Esophagus muscularis mucosa (tissue), 4 donors: ENCODE data around the gene EBF4.

Source experiments
- CTCF ChIP-seq, 3 experiments: fragments of 200-600 bp in 2 of 3; fragments of 450-650 bp in 1 of 3; sonication (generic) in 2 of 3; IDR thresholded peaks; one replicate each; pipeline ENCODE4 v1.5.1; 2017 to 2019; ENCODE audit warnings: antibody characterized with exemption in 3 of 3, mild to moderate bottlenecking in 2 of 3, moderate library complexity in 1 of 3
- EP300 ChIP-seq: sonication (generic); formaldehyde crosslinking; IDR thresholded peaks from one replicate; pipeline ENCODE4 v1.6.1; 2017; ENCODE audit warnings: antibody characterized with exemption
- POLR2A ChIP-seq: fragments of 450-650 bp; IDR thresholded peaks from one replicate; pipeline ENCODE4 v1.6.1; 2017; ENCODE audit warnings: antibody characterized with exemption, moderate library complexity, mild to moderate bottlenecking, low read depth

- TF ChIP-seq CTCF (IDR thresholded peaks at IDR 0.05) (no peak), POLR2A (no peak), EP300 (no peak)
Measured at GRCh38 chr20:2761885-2762284, 69.3 kb downstream of the EBF4 start.
